SK-N-MC (cell line): ENCODE measurements around the gene IGLL1.
"Not testable (repeated sequence)": the region's sequence is repeated elsewhere in the genome, so short reads cannot be mapped to it uniquely, and the experiment has no call there.

Experiments used
- DNase-seq: peaks from one replicate; pipeline ENCODE4 v3.0.0-alpha.2; 2011; ENCODE audit warnings: low read depth, low spot score
- H3K27ac ChIP-seq: fragments of 200-600 bp; sonication (generic); 2 replicates; pipeline ENCODE4 v1.5.1; 2016; ENCODE audit warnings: mixed run types
- H3K36me3 ChIP-seq: fragments of 200-600 bp; sonication (generic); 2 replicates; pipeline ENCODE4 v1.6.1; 2017; ENCODE audit warnings: antibody characterized with exemption, low read length, mixed read lengths; ENCODE audit not compliant: insufficient read depth
- H3K4me3 ChIP-seq: fragments of 200-600 bp; sonication (generic); 2 replicates; pipeline ENCODE4 v1.5.1; 2016
- H3K9ac ChIP-seq: fragments of 200-600 bp; sonication (generic); 2 replicates; pipeline ENCODE4 v1.8.0; 2017; ENCODE audit warnings: mixed run types, mixed read lengths; ENCODE audit not compliant: insufficient read length
- H3K9me3 ChIP-seq: fragments of 200-600 bp; sonication (generic); 2 replicates; pipeline ENCODE4 v1.6.1; 2017; ENCODE audit warnings: low read depth, mild to moderate bottlenecking, antibody characterized with exemption, low read length, moderate library complexity, mixed read lengths
- EZH2 ChIP-seq: fragments of 200-600 bp; sonication (generic); IDR thresholded peaks from one replicate; pipeline ENCODE4 v1.6.1; 2017; ENCODE audit warnings: antibody characterized with exemption
- FOXP2 ChIP-seq: optimal IDR thresholded peaks from 2 replicates; pipeline ENCODE3; 2011; ENCODE audit warnings: mild to moderate bottlenecking, moderate library complexity; ENCODE audit not compliant: insufficient read depth; ENCODE audit errors: extremely low read length, control extremely low read depth
- POLR2AphosphoS5 ChIP-seq: IDR thresholded peaks from 2 replicates; pipeline ENCODE4 v1.6.1; 2012; ENCODE audit warnings: mild to moderate bottlenecking, low read depth, low read length, borderline replicate concordance

Gene IGLL1

DNA sequence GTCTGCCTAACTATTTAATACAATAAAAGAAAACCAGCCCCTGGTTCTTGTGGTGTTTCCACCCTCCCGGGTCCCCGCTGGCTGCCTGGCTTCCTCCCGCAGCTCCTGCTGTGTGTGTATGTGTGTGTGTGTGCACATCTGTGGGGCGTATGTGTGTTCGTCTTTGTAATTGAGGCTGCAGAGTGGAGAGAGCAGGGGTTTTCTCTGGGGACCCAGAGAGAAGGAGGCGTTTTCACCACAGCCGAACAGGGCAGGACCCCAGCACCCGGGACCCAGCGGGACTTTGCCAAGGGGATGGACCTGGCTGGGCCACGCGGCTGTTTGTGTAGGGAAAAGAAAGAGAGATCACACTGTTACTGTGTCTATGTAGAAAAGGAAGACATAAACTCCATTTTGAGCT is 42.7 kb downstream of the IGLL1 start:
- no peak for TF ChIP-seq FOXP2
- no peak for TF ChIP-seq POLR2AphosphoS5
- TF ChIP-seq EZH2 = no peak
- H3K9ac ChIP-seq = peak overlapping the region; percentile 51
- DNase-seq = no peak
- H3K4me3 ChIP-seq = no peak overlapping the region; the same call in 1 of the 2 replicates
- no peaks in the 10 kb centered on the region for H3K9me3 ChIP-seq
- H3K27ac ChIP-seq = peak overlapping the region; percentile 77
- no peaks in the 10 kb centered on the region for H3K36me3 ChIP-seq

DNA sequence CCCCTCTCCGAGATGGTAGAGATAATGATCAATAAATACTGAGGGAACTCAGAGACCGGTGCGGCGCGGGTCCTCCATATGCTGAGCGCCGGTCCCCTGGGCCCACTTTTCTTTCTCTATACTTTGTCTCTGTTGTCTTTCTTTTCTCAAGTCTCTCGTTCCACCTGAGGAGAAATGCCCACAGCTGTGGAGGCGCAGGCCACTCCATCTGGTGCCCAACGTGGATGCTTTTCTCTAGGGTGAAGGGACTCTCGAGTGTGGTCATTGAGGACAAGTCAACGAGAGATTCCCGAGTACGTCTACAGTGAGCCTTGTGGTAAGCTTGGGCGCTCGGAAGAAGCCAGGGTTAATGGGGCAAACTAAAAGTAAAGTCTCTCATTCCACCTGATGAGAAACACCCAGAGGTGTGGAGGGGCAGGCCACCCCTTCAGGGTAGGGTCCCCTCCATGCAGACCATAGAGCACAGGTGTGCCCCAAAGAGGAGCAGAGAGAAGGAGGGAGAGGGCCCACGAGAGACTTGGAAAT is 43.2 kb downstream of the IGLL1 start:
- Histone ChIP-seq H3K27ac (peak overlapping the region; percentile 77), H3K36me3 (no peaks in the 10 kb centered on the region), H3K9me3 (no peaks in the 10 kb centered on the region), H3K4me3 (no peak overlapping the region; the same call in 1 of the 2 replicates), H3K9ac (peak overlapping the region; percentile 51)
- no peak for TF ChIP-seq POLR2AphosphoS5
- no peak for DNase-seq

DNA sequence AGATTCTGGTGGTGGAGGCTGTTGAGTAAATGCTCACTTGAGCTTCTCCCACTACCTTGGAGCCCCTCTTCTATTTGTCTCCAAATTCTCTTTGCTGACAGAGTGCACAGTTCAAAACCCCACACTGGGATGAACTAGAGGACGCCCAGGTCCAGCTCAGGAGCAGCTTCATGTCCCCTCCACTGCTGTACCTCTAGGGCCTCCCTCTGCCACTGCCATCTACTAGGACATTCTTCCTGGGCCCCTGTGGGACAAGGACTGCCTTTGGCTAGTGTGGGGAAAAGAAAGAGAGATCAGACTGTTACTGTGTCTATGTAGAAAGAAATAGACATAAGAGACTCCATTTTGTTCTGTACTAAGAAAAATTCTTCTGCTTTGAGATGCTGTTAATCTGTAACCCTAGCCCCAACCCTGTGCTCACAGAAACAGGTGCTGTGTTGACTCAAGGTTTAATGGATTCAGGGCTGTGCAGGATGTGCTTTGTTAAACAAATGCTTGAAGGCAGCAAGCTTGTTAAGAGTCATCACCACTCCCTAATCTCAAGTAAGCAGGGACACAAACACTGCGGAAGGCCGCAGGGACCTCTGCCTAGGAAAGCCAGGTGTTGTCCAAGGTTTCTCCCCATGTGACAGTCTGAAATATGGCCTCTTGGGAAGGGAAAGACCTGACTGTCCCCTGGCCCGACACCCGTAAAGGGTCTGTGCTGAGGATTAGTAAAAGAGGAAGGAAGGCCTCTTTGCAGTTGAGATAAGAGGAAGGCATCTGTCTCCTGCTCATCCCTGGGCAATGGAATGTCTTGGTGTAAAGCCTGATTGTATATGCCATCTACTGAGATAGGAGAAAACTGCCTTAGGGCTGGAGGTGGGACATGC is 44.1 kb downstream of the IGLL1 start:
- H3K4me3 ChIP-seq, H3K9me3 ChIP-seq, DNase-seq, H3K36me3 ChIP-seq, H3K27ac ChIP-seq, H3K9ac ChIP-seq: not testable (repeated sequence)

DNA sequence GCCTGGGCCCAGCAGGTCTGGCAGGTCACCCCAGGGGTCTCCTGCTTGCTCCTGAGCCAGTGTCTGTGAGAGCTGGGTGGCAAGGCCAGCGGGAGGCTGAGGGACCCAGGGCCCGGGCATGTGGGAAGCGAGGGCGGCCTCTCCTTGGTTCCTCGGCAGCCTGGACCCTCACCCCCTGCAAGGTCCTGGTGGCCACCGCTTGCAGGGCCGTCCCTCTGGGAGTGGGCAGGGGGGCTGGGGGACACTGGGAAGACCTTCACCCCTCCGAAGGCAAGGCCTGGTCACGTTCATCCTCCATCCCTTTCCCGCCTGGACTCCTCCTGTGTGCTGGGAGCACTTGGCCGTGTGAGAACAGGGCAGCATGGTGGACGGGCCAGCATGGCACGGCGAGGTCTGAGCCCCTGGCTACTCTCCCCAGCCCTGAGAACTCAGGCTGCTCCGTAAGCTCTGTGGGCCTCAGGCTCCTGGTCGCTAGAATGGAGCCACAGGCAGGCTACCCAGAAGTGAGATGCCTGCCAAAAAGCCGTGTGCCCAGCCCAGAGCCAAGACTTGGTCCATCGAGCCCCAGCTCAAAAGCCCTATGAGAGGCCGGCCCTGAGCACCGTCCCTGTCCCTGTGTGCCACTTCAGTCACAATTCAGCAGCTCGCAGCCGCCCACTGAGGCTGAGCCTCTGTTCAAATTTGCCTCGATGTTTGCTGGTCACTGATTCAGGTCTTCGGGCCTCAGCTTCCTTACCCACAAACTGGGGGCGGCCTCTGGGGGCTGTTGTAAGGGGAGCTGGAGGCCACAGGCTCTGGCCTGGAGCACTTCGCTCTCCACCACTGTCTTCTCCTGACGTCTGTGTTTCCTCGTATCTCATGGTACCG is 45.0 kb downstream of the IGLL1 start:
- H3K36me3 ChIP-seq = no peaks in the 10 kb centered on the region
- no peaks in the 10 kb centered on the region for H3K9me3 ChIP-seq
- TF ChIP-seq EZH2 (no peak), FOXP2 (no peak), POLR2AphosphoS5 (no peak)
- no peak overlapping the region for H3K9ac ChIP-seq
- no peak overlapping the region for H3K27ac ChIP-seq
- no peak overlapping the region for H3K4me3 ChIP-seq
- DNase-seq = no peak

DNA sequence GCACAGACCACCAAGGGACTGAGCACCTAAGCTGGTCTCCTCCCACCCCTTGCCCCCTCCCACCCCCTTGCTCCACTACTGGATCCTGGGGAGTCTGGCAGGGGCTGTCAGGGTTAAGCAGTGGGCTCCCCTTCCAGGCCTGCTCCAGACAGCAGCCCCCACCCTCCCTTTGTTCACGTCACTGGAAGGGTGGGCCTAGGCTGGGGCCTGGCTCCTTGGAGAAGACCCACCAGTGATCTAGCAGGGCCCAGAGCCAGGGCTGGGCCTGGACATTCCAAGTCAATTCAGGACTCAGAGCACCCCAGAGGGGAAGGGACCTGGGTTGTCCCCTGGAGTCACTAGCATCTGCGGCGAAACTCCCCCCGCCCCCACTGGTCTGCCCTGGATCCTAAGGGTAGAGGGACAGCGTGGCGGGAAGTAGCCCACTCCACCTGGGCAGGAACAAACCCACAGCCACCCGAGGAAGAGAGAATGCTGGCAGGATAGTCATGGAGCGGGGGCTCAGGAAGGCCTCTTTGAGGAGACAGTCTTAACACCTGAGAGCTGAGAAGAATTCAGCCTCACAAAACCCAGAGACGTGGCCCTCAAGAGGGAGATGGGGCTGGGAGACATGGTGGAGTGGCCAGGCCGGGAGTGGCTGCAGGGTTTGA is 45.8 kb downstream of the IGLL1 start:
- Histone ChIP-seq H3K36me3 (no peaks in the 10 kb centered on the region), H3K27ac (no peak overlapping the region), H3K9me3 (no peaks in the 10 kb centered on the region), H3K9ac (no peak overlapping the region), H3K4me3 (no peak overlapping the region)
- DNase-seq = no peak
- TF ChIP-seq FOXP2 (no peak), EZH2 (no peak), POLR2AphosphoS5 (no peak)

DNA sequence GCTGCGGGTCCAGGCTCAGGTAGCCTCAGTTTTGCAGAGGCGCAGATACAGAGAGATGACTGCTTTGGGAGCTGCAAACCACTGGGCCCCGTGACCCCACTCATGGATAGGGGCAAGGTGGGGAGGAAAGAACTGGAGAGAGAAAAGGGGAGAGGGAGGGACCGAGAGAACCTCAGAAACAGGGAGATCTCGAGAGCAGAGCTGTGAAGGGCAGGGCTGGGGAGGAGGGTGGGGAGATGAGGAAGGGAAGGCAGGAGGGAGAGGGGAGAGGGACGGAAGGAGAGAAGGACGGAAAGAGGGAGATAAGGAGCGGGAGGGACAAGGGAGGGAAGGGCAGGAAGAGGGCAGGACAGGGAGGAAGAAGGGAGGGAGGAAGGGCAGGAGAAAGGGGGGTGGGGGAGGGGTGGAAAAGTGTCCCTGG is 46.3 kb downstream of the IGLL1 start:
- TF ChIP-seq FOXP2 (no peak), POLR2AphosphoS5 (no peak), EZH2 (no peak)
- Histone ChIP-seq H3K4me3 (no peak overlapping the region), H3K9ac (no peak overlapping the region), H3K9me3 (no peaks in the 10 kb centered on the region), H3K36me3 (no peaks in the 10 kb centered on the region), H3K27ac (no peak overlapping the region)
- DNase-seq = no peak

DNA sequence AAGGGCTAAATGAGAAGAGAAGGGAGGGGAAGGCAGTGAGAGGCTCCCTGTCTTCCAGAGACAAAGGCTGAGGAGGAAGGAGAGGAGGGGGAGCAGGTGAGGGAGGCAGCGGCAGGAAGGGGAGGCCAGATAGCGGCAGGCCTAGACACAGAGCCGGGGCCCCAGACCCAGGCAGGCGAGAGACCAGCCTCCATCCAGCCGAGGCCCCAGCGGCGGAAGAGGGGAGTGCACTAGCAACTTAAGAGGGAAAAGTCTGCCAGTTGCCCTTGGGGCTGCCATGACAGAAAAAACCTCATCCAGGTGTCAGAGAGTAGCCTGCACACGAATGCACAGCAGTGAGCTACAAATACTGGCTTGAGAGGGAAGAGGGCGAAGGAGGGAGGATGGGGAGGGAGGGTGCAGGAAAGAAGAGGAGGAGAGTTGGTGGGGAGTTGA is 46.7 kb downstream of the IGLL1 start:
- Histone ChIP-seq H3K36me3 (no peaks in the 10 kb centered on the region), H3K27ac (no peak overlapping the region), H3K4me3 (no peak overlapping the region), H3K9me3 (no peaks in the 10 kb centered on the region), H3K9ac (no peak overlapping the region)
- DNase-seq = no peak
- TF ChIP-seq FOXP2 (no peak), EZH2 (no peak), POLR2AphosphoS5 (no peak)

DNA sequence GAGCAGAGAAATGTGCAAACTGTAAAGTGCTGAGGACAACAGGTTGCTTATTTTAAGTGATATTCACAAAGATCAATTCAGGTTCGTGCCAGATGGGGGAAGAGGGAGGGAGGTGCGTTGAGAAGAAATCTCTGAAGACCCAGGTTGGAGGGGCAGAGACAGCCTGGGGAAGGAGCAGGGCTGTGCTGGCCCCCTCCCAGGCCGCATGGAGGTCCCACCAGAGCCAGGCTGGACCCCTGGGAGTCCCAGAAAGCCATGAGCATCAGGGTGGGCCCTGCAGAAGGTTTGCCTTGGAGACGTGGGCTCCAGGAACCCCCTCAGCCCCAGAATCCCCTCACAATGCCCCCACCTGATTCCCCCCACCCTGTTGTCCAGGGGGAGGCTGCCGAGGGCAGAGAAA is 47.4 kb downstream of the IGLL1 start:
- DNase-seq = no peak
- no peaks in the 10 kb centered on the region for H3K9me3 ChIP-seq
- no peaks in the 10 kb centered on the region for H3K36me3 ChIP-seq
- H3K27ac ChIP-seq = peak overlapping the region; percentile 19; the same call in 1 of the 2 replicates
- H3K4me3 ChIP-seq = no peak overlapping the region
- H3K9ac ChIP-seq = peak overlapping the region; percentile 37
- TF ChIP-seq EZH2 (no peak), POLR2AphosphoS5 (no peak), FOXP2 (no peak)
